Gastrocnemius medialis (tissue), 4 donors: Measurements from ENCODE around the gene OTUD4. TPM values are rescaled to one million over a fixed set of nuclear protein-coding genes. Genes with fewer than 3 reads are reported as not detected.
"Not testable (repeated sequence)": the region's sequence is repeated elsewhere in the genome, so short reads cannot be mapped to it uniquely, and the experiment has no call there.

Experiments
- ATAC-seq, 2 donors: fragments of 150-250 bp; one replicate each; pipeline ENCODE4 v1.9.1; 2016
- DNase-seq, 2 donors: peaks; one replicate each; pipeline ENCODE4 v3.0.0-alpha.2; 2019
- H3K27ac ChIP-seq, 4 donors: fragments of 200-600 bp; sonication (generic); 1 replicate in 1 of 4; 2 replicates in 3 of 4; pipeline ENCODE4 v1.5.1; 2016 to 2018; ENCODE audit warnings: mild to moderate bottlenecking in 2 of 4, moderate library complexity in 1 of 4
- H3K27me3 ChIP-seq, 3 donors: fragments of 200-600 bp; sonication (generic) in 2 of 3; 1 replicate in 1 of 3; 2 replicates in 2 of 3; pipeline versions ENCODE4 v1.5.1 to v1.6.0; 2016 to 2019; ENCODE audit warnings: mild to moderate bottlenecking in 1 of 3, moderate library complexity in 1 of 3
- H3K36me3 ChIP-seq, 2 donors: fragments of 200-600 bp; sonication (generic) in 1 of 2; one replicate each; pipeline ENCODE4 v1.5.1; 2017 to 2018
- H3K4me1 ChIP-seq, 2 donors: fragments of 200-600 bp; sonication (generic) in 1 of 2; one replicate each; pipeline ENCODE4 v1.5.1; 2016 to 2017; ENCODE audit warnings: mild to moderate bottlenecking in 2 of 2
- H3K4me3 ChIP-seq, 4 donors: fragments of 200-600 bp; sonication (generic) in 3 of 4; 1 replicate in 1 of 4; 2 replicates in 3 of 4; pipeline ENCODE4 v1.5.1; 2016 to 2019; ENCODE audit warnings: mild to moderate bottlenecking in 2 of 4
- H3K9me3 ChIP-seq, 3 donors: fragments of 200-600 bp; sonication (generic) in 2 of 3; 1 replicate in 1 of 3; 2 replicates in 2 of 3; pipeline ENCODE4 v1.5.1; 2016 to 2019
- CTCF ChIP-seq, 5 experiments: fragments of 450-650 bp in 3 of 5; fragments of 200-600 bp in 2 of 5; sonication (generic) in 2 of 5; IDR thresholded peaks in 4 of 5; conservative IDR thresholded peaks in 1 of 5; 1 replicate in 4 of 5; 2 replicates in 1 of 5; pipeline ENCODE4 v1.5.1; 2016 to 2019; ENCODE audit warnings: antibody characterized with exemption in 5 of 5, mild to moderate bottlenecking in 3 of 5, moderate library complexity in 3 of 5
- POLR2A ChIP-seq, 2 donors: fragments of 450-650 bp; IDR thresholded peaks; one replicate each; pipeline ENCODE4 v1.6.1; 2017; ENCODE audit warnings: antibody characterized with exemption in 2 of 2, mild to moderate bottlenecking in 2 of 2, moderate library complexity in 2 of 2
- in situ Hi-C, 4 donors: fragments of 200-750 bp; cut with MboI; loops; one replicate each; pipeline versions ENCODE4 v1.15.0 to v1.8.0; 2017; ENCODE audit warnings: low sequenced_read_pairs in 4 of 4
- intact Hi-C: fragments of 100-400 bp; cut with DNase I; formaldehyde crosslinking; loops from one replicate; pipeline ENCODE4 v1.15.1; 2023; ENCODE audit warnings: low total_unique reads
- total RNA-seq, 4 donors: library from RNA; depleted of rRNA; stranded (reverse); fragments of >200 nt; gene quantifications; one replicate each; pipeline versions ENCODE4 v1.1.0 to v1.2.3, GENCODE V29; 2016

The OTUD4 gene
- 10 to 100 TPM; 32.6 to 61.1 (median 47.9) TPM for total RNA-seq

GRCh38 chr4:145180298-145181090, at the start of gene OTUD4:
TSS of gene OTUD4 (minus strand) at chr4:145180589. CDS start at chr4:145179973, 616 bp downstream.
- peaks cover 26 to 43% of the 10 kb centered on the region in 2 donors for H3K4me1 ChIP-seq
- H3K27me3 ChIP-seq = no peaks in the 10 kb centered on the region
- intact Hi-C loops = loop anchor here (1.0 to 2.0 kb wide), 2 partner anchors 82 to 554 kb away; partner anchors contain the start of genes ABCE1 and ANAPC10
- H3K36me3 ChIP-seq = no peaks in the 10 kb centered on the region
- no peaks in the 10 kb centered on the region for H3K9me3 ChIP-seq
- H3K27ac ChIP-seq = peak within 1 kb of the TSS; percentile 97 to 99 (median 98)
- peak; percentile 94 to 96 for DNase-seq
- in situ Hi-C loops = no loop called here
- peak within 1 kb of the TSS; percentile 63 to 95 (median 87) for H3K4me3 ChIP-seq
- TF ChIP-seq CTCF (IDR thresholded peaks at IDR 0.05 in 4 of 5, conservative IDR thresholded peaks at IDR 0.05 in 1 of 5) (peak in 3 of 5 experiments; percentile 15 to 23 (median 18)), POLR2A (IDR thresholded peaks at IDR 0.05) (peak; percentile 86 to 87)
- peak; percentile 71 to 76 for ATAC-seq

- H3K36me3 ChIP-seq, DNase-seq, in situ Hi-C loops, H3K27me3 ChIP-seq, H3K4me1 ChIP-seq, intact Hi-C loops, H3K27ac ChIP-seq, H3K9me3 ChIP-seq, H3K4me3 ChIP-seq, ATAC-seq: not testable (repeated sequence)
These were observed 42.8 kb upstream of the OTUD4 start for GRCh38 chr4:145223228-145223627.

DNA sequence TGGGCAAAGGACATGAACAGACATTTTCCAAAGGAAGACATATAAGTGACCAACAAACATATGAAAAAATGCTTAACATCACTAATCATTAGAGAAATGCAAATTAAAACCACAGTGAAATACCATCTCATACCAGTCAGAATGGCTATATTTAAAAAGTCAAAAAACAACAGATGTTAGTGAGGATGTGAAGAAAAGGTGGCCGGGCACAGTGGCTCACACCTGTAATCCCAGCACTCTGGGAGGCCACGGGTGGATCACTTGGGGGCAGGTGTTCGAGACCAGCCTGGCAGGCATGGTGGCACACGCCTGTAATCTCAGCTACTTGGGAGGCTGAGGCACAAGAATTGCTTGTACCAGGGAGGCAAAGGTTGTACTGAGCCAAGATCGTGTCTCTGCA, 41.1 kb upstream of the OTUD4 start:
- H3K27me3 ChIP-seq, H3K4me3 ChIP-seq, H3K4me1 ChIP-seq, H3K36me3 ChIP-seq, in situ Hi-C loops, H3K9me3 ChIP-seq, H3K27ac ChIP-seq, DNase-seq, intact Hi-C loops, ATAC-seq: not testable (repeated sequence)

- Histone ChIP-seq H3K4me3 (no peak overlapping the region), H3K27me3 (no peaks in the 10 kb centered on the region), H3K9me3 (no peaks in the 10 kb centered on the region), H3K27ac (no peak overlapping the region), H3K4me1 (peaks cover 0 to 6% of the 10 kb centered on the region in 2 donors), H3K36me3 (no peaks in the 10 kb centered on the region)
- intact Hi-C loops (loop anchor here (5.0 kb wide), 2 partner anchors 62 to 398 kb away; partner anchors contain the start of gene MMAA), in situ Hi-C loops (loop anchor here in 1 of 4 donors (10.0 kb wide), 1 partner anchor 346 kb away; no protein-coding TSS in a partner anchor)
- DNase-seq (no peak), ATAC-seq (no peak)
- TF ChIP-seq POLR2A (IDR thresholded peaks at IDR 0.05) (no peak), CTCF (IDR thresholded peaks at IDR 0.05 in 4 of 5, conservative IDR thresholded peaks at IDR 0.05 in 1 of 5) (no peak)
These were observed 38.7 kb upstream of the OTUD4 start for GRCh38 chr4:145219090-145219489.

DNA sequence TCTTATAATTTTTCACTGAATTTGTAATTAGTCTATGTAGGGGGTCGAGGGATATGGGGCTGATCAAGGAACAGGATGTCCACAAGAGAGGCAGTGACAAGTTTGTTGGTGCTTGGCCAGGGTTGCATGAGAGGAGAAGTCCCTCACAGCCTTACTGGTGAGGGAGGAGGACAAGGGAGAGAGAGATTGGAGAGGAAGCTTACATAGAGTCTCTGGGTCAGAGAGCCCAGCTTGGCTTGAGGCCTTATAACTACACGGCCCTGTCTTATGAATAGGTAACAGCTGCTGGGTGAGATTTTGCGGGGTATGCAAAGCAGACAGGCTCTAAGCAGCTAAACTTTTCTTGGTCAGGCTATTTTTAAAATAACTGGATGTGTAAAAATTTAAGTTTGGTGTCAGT, 37.9 kb upstream of the OTUD4 start:
- H3K36me3 ChIP-seq = no peaks in the 10 kb centered on the region
- H3K27me3 ChIP-seq = no peaks in the 10 kb centered on the region
- in situ Hi-C loops = loop anchor here in 1 of 4 donors (10.0 kb wide), 1 partner anchor 347 kb away; no protein-coding TSS in a partner anchor
- intact Hi-C loops = loop anchor here (5.0 kb wide), 2 partner anchors 61 to 399 kb away; partner anchors contain the start of gene MMAA
- no peak overlapping the region for H3K27ac ChIP-seq
- DNase-seq (no peak), ATAC-seq (no peak)
- no peak overlapping the region for H3K4me3 ChIP-seq
- no peak for TF ChIP-seq POLR2A (IDR thresholded peaks at IDR 0.05)
- TF ChIP-seq CTCF (IDR thresholded peaks at IDR 0.05 in 4 of 5, conservative IDR thresholded peaks at IDR 0.05 in 1 of 5) = no peak
- H3K9me3 ChIP-seq = no peaks in the 10 kb centered on the region
- H3K4me1 ChIP-seq = peaks cover 0 to 6% of the 10 kb centered on the region in 2 donors
